Astrocyte of the spinal cord (primary cell): ENCODE data around the gene SLC25A25.

Experiments
- DNase-seq: peaks from one replicate; pipeline ENCODE4 v3.0.0; 2011; ENCODE audit warnings: low read depth, low spot score
- H3K4me3 ChIP-seq: 2 replicates; pipeline ENCODE4 v1.5.1; 2011; ENCODE audit warnings: low read depth, mild to moderate bottlenecking, low read length, moderate library complexity
- in situ Hi-C: cut with HindIII; loops from 2 replicates; pipeline ENCODE4 v1.10.0; 2017; ENCODE audit warnings: low sequenced_read_pairs
- TF ChIP-seq, protein P1 (sequence below): IDR thresholded peaks from 2 replicates; pipeline ENCODE4 v1.5.1; 2012; ENCODE audit warnings: low read depth, mild to moderate bottlenecking, low read length, inconsistent platforms

SLC25A25 gene

DNA sequence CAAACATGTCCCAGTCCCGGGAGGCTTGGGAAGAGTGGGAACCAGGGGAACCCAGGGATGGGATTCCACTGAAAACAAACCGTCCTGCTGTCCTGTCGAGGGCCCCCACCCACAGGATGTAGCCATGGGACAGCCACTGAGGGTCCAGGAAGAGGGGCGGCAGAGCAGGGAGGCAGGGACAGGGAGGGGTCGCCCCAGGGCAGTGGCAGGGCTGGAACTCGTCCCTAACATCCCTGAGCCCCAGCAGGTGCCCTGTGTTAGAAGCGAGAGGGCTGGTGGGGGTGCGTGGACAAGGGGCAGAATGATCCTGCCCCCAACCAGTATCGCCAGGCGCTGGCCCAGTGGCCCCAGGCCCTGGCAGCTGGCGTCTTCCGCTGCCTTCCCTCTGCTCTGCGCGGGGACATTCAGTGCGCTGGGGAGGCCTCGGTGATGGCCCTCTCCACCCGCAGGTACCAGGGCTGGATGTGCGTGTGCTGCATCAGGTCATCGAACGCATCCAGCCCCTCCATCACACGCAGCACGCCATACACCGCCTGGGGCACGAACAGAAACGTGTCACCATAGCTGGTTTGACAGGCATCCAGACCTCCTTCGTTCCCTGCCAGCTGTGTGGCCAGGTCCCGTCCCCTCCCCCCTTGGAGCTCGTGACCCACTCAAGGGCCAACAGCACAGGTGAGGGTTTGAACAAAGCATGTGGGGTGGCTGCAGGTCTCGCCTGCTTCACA is 52.9 kb downstream of the SLC25A25 start:
- no peak overlapping the region for H3K4me3 ChIP-seq
- DNase-seq: no peak
- in situ Hi-C loops: no loop called here
- TF ChIP-seq, protein P1, sequence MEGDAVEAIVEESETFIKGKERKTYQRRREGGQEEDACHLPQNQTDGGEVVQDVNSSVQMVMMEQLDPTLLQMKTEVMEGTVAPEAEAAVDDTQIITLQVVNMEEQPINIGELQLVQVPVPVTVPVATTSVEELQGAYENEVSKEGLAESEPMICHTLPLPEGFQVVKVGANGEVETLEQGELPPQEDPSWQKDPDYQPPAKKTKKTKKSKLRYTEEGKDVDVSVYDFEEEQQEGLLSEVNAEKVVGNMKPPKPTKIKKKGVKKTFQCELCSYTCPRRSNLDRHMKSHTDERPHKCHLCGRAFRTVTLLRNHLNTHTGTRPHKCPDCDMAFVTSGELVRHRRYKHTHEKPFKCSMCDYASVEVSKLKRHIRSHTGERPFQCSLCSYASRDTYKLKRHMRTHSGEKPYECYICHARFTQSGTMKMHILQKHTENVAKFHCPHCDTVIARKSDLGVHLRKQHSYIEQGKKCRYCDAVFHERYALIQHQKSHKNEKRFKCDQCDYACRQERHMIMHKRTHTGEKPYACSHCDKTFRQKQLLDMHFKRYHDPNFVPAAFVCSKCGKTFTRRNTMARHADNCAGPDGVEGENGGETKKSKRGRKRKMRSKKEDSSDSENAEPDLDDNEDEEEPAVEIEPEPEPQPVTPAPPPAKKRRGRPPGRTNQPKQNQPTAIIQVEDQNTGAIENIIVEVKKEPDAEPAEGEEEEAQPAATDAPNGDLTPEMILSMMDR: no peak

DNA sequence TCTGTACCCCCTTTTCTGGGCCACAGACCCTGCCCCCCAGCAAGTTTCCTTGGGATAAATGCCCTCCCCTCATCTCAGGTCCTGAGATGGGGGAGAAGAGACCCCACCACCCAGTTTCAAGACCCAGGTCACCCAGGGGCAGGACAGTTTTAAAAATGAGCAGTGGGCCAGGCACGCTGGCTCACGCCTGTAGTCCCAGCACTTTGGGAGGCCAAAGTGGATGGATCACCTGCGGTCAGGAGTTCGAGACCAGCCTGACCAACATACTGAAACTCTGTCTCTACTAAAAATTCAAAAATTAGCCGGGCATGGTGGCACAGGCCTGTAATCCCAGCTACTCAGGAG is 53.4 kb downstream of the SLC25A25 start:
- in situ Hi-C loops: no loop called here
- H3K4me3 ChIP-seq: no peak overlapping the region
- no peak for DNase-seq
- TF ChIP-seq, protein P1: no peak

DNA sequence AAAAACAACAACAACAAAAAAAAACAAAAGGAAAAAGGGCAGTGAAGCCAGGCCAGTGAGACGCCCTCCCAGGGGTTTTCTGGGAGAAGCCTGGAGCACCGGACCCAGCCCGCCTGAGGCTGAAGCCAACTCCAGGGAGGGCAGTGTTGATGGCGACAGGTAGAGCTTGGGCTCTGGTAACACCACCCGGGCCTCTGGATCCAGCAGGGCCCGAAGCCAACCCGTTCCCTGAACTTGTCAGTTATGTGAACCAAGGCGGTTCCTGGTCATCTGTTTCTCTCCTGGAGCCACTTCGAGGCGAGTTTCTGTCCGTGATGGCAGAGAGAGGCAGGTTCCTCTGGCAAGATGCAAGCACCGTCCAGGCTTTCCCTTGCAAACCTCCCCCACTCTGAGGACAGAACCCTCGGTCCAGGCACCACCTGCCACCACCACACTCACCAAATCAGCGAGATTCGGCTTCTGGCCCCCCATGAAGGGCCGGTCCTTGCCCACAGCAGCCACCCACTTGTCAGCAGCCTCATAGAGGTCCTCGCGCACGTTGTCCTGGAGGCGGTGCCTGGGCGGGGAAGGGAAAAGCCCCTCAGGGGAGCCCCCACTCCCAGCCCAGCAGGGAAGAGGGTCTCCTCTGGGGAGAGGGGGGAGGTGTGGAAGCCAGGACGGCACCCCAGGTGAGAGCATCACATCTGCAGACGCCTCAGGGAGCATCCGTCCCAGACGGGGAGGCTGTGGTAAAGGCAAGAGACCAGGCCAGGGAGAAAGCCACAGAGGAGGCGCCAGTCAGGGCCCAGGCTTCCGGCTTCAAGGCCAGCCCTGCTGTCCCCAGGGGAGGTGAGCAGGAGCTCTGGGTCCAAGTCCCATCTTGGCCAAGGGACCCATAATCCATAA is 54.1 kb downstream of the SLC25A25 start:
- in situ Hi-C loops: no loop called here
- no peak overlapping the region for H3K4me3 ChIP-seq
- DNase-seq: no peak
- TF ChIP-seq, protein P1: no peak

DNA sequence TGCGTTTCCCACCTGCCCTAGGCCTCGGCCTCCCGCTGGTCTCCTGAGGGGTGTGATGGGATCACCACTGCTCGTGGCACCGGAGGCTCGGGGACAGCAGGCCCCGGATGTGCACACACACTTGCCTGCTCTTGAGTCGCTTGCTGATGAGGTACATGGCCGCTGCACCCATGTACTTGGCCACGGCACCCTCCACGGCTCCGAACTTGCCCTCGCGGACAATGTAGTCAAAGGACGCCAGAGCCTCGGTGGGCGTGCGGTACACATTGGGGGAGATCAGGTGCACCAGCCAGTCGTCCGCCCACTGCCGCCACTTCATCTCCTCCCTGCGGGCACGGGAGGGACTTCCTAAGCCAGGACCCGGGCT is 54.8 kb downstream of the SLC25A25 start:
- no peak overlapping the region for H3K4me3 ChIP-seq
- TF ChIP-seq, protein P1: no peak
- in situ Hi-C loops: no loop called here
- no peak for DNase-seq

DNA sequence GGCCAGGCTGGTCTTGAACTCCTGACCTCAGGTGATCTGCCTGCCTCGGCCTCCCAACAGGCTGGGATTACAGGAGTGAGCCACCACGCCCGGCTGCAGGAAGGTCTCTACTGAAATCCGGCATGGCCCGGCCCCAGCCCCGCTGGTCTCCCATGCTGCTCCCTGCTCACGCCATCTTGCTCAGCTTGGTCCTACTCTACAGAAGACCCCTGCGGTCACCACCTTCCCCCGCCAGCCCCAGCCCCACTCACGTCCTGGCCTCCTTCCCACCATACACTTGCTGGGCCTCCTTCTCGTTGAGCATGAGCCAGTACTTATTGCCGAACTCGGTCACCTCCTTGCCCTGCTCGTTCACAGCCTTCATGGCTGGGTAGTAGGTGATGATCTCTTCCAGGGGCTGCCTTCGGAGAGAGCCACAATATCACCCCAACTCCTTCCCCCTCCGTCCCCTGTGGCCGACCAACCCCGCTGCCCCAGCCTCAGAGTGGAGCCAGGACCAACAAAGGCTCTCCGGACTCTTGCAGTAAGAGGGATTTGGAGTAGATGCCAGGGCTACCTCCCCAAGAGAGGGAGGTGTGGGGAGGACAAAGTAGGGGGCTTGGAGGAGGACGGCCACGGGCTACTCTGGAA is 55.5 kb downstream of the SLC25A25 start:
- no peak overlapping the region for H3K4me3 ChIP-seq
- in situ Hi-C loops: no loop called here
- TF ChIP-seq, protein P1: no peak
- DNase-seq: no peak

DNA sequence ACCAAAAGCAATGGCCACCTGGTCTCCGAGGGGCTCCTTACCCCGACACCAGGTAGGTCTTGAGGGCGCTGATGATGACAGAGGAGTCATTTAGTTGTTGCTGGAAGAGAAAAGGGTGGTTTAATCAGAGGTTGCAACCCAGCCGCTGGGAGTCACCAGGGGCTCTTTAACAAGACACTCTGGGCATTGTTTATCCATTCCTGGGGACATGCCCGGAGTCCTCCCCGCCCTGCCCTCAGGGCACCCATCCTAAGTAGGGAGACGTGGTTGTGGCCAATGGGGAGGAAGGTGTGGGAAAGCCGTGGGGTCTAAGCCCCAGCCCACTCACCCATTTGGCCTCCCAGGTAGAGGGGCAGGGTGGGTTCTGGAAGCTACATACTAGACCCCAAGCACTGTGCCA is 56.4 kb downstream of the SLC25A25 start:
- no peak overlapping the region for H3K4me3 ChIP-seq
- in situ Hi-C loops: no loop called here
- TF ChIP-seq, protein P1: no peak
- no peak for DNase-seq
